ENCODE data around the gene DNAAF9. TPM values are rescaled to one million over a fixed set of nuclear protein-coding genes. Genes with fewer than 3 reads are reported as not detected.

DNAAF9 gene
- total and polyA plus RNA-seq, 4 experiments from 2014 or later = 0.72 to 6.1 (median 3.6) TPM

Other genes starting within 250 kb of the DNAAF9 start
- gene FASTKD5, start 247.8 kb downstream of the DNAAF9 start, total RNA-seq = 10 to 100 TPM; 26.2 to 26.6 TPM
- gene FASTKD5, start 247.8 kb downstream of the DNAAF9 start, polyA plus RNA-seq = 10 to 100 TPM; 18.5 to 22.3 TPM
- gene UBOX5, start 247.8 kb downstream of the DNAAF9 start, total RNA-seq = 10 to 100 TPM; 10.8 to 11.5 TPM
- 1 to 10 TPM; 3.6 to 8.0 TPM for gene UBOX5, start 247.8 kb downstream of the DNAAF9 start, polyA plus RNA-seq
- gene LZTS3, start 234.1 kb downstream of the DNAAF9 start, total RNA-seq = 1 to 10 TPM; 7.0 to 7.9 TPM
- gene LZTS3, start 234.1 kb downstream of the DNAAF9 start, polyA plus RNA-seq = under 1 TPM; 0.78 to 0.86 TPM
- 10 to 100 TPM; 55.6 to 61.0 TPM for gene DDRGK1, start 203.0 kb downstream of the DNAAF9 start, total RNA-seq
- gene DDRGK1, start 203.0 kb downstream of the DNAAF9 start, polyA plus RNA-seq = 10 to 100 TPM; 35.2 to 53.6 TPM
- gene ITPA, start 198.2 kb downstream of the DNAAF9 start, total RNA-seq = 10 to 100 TPM; 46.7 to 46.8 TPM
- gene ITPA, start 198.2 kb downstream of the DNAAF9 start, polyA plus RNA-seq = 10 to 100 TPM; 48.1 to 75.9 TPM
- under 1 TPM; 0.35 to 0.83 TPM for gene SLC4A11, start 168.5 kb downstream of the DNAAF9 start, total RNA-seq
- under 1 TPM in 1 of 2 donors, not detected in 1; 0.37 TPM for gene SLC4A11, start 168.5 kb downstream of the DNAAF9 start, polyA plus RNA-seq
- gene ATRN, start 63.3 kb upstream of the DNAAF9 start, total RNA-seq = 10 to 100 TPM; 12.4 to 12.5 TPM
- gene ATRN, start 63.3 kb upstream of the DNAAF9 start, polyA plus RNA-seq = 1 to 10 TPM; 4.0 to 7.8 TPM

Measured in CD4-positive, alpha-beta memory T cell (primary cell).